A172 (cell line): ENCODE results near the gene CNNM3. TPM values are rescaled to one million over a fixed set of nuclear protein-coding genes. Genes with fewer than 3 reads are reported as not detected.
"Not testable (repeated sequence)": the region's sequence is repeated elsewhere in the genome, so short reads cannot be mapped to it uniquely, and the experiment has no call there.

Source experiments
- DNase-seq: peaks from one replicate; pipeline ENCODE4 v3.0.0-alpha.2; 2015; ENCODE audit warnings: low spot score
- total RNA-seq: library from RNA; depleted of rRNA; stranded (reverse); fragments of >200 nt; shearing (Covaris generic); gene quantifications from 2 replicates; pipeline ENCODE4 v1.2.3, GENCODE V29; 2014; rRNA removed

CNNM3 gene
- 5.5 and 7.1 TPM in 2 replicates for total RNA-seq

DNA sequence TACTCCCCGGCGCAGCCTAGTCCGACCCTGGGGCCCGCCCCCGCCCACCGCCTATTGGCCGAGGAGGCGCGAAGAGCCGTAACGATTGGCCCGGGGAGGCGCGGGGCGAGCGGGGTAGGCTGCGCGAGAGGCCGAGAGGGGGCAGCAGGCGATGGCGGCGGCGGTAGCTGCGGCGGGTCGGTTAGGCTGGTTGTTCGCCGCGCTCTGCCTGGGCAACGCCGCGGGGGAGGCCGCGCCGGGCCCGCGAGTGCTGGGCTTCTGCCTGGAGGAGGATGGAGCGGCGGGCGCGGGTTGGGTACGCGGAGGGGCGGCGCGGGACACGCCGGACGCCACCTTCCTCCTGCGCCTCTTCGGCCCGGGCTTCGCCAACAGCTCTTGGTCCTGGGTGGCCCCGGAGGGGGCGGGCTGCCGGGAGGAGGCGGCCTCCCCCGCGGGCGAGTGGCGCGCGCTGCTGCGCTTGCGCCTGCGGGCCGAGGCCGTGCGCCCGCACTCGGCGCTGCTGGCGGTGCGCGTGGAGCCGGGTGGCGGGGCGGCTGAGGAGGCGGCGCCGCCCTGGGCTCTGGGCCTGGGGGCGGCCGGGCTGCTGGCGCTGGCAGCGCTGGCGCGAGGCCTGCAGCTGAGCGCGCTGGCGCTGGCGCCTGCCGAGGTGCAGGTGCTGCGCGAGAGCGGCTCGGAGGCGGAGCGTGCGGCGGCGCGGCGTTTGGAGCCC, at the start of gene CNNM3:
TSS of gene CNNM3 (plus strand) at position 142 of the 709 bp plus-strand sequence. CDS start at position 152, 10 bp downstream.
- DNase-seq = peak; percentile 78

DNA sequence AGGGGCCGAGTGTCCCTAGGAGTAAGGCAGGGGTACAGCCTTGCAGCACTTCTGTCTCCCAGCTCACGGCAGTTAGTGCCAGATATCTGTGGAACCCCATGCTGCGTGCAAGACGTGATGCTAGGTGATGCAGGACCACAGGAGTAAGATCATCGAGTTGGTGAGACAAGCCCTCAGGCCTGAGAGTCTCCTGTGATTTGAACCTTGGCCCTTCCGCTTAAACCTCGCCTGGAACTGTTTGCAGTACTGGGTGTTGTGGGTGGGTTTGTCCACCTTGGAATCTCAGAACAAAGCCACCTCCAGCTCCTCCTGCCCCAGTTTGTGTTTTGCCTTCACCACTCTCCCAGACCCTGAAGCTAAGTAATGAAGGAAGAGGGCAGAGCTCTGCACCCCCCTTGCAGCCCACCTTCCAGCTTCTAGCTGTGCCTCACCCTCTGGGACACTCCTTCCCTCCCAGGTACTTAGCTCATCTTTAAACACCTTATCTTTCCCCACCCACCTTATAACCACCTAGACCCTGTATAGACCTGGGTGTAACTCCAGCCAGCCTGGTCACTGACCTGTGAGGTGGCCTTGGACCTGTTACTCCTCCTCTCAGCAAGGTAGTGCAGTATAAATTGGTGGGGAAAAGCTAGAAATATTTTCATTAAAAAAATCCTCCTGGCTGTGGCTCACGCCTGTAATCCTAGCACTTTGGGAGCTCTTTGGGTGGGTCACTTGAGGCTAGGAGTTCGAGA, 48.8 kb upstream of the CNNM3 start:
- DNase-seq = no peak

DNA sequence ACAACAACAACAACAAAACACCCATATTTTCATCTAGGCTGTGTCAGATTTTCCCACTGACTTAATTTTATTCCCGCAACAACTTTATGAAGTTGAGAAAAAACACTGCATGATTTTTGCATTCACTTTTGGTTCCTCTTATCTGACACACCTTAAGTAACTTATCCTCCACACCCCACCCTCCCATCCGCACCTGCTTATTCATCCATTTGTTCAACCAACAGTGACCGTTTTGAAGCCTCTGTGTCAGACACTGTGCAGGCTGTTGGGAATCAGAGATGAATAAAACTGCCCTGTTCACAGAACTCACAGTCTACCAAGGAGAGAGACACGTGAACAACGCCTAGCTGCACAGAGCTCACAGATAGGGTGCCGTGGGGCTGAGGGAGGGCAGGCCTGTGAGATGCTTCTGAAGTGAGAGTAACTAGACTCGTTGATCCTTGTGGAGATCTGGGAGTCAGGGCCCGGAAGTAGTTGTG, 47.9 kb upstream of the CNNM3 start:
- no peak for DNase-seq

DNA sequence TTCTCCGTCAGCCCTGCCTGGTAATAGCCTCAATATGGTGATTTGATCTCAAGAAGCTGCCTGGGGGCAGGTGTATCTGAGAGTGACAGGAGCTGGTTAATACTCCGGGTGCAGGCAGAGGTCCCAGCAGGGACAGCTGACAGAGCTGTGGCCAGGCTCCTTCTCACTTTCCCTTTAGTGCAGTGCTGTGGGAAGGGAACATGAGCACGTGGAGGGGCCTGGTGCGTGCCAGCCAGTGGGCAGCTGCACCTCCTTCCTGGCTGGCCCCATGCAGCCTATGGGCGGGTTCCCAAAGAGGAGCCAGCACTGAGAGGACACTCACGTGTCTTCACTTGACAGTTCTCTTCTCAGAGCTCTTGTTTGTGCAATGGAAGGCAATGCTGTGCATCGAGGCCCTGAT, 46.3 kb upstream of the CNNM3 start:
- DNase-seq = no peak

DNA sequence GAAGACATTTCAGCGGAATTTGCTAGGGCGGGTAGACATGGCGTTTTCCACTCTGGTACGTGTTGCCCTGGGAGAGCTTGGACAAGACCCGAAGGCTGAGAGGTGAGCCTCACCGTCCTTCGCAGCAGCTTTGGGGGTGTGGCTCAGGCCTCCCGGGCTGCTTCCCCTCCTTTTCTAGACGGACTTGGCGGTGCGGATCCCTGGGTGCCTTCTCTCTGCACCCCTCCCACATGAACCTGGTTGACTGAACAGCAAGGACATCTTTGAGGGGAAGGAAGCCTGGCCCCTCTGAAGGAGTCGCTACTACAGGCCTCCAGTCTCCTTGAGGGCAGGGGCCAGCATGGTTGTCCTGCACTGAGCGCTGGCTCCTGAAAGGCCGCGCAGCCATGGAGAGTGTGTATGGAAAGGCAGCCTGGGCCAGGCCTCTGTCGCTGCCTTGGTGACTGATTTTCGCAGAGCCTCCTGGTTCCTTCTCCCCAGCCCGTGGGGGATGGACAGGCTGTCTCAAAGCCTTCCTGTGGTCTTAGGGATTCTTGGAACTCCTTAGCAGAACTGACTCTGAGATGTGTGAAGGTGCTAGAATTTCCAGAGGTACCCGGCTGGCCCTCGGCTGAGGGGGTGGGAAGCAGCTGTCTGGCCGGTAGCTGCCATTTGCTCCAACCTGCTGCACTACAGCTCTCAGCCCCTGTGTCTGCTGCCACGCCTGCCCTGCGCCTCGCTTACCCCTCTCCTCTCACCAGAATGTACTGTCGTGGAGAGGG, 45.4 kb upstream of the CNNM3 start:
- no peak for DNase-seq

DNA sequence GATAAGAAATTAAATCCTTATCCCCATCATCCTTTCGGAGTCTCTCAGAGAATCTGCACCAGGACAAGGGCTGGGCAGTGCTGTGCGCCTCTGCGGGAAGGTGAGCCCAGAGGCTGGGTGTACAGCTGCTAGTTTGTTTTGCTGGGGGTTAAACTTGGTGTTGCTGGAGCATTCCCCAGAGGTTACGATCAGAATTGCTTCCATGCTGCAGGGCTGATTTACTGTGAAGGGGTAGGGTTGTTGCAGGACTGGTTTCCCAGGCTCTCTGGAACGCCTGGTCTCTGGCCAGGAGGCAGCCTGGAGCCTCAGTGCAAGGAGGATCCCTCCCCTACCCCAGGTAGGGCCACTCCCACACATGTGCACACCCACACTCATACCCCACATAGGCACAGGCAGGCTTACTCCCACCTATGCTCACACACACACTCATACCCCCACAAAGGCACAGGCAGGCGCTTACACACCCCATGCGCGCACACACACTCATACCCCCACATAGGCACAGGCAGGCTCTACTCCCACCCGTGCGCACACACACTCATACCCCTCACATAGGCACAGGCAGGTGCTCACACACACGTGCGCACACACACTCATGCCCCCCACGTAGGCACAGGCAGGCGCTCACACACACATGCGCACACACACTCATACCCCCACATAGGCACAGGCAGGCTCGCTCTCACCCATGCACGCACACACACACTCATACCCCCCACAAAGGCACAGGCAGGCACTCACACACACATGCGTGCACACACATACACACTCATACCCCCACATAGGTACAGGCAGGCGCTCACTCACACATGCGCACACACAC, 44.1 kb upstream of the CNNM3 start:
- no peak for DNase-seq

DNA sequence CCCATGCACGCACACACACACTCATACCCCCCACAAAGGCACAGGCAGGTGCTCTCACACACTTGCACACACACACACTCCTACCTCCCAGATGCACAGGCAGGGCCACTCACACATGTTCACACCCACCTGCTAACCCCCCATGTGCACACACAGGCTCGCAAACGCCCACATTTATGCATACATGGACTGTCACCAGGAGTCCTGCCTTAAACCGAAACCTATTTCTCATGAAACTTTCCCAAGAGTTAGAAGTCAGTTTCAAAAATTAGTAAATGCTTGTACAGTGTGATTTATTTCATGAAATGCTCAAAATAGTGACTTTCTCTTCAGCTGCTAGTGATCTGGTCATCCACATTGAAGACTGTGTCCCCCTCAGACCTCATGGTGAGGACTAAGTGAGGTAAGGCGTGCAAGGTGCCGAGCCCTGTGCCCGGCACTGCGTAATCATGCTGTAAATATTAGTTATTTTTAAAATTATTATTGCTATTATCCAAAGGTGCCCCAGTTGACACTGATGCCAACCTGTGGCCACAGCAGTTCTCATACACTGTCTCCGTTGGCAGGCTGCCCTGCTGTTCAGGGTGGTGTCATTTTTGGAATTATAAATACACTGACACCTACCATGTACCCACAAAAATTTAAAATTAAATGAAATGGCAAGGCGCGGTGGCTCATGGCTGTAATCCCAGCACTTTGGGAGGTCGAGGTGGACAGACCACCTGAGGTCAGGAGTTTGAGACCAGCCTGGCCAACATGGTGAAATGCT, 43.0 kb upstream of the CNNM3 start:
- DNase-seq = no peak

DNA sequence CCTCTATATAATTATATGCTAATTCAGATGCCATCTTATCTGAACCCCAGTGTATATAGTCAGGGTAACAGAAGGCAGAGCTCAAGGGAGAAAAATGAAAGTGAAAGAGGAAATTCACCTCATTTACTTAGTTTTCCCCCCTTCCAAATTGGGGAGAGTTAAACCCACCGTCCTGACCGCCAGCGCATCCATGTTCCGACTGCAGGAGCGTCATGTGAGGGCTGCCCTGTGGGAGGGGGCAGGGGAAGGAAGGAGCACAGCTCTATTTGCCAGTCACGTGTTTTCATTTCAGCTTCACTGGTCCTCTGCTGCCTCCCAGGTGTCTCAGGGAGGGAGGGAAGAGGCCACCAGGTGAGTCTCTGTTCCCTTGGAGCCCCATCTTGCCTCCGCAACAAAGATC, 42.1 kb upstream of the CNNM3 start:
- DNase-seq = no peak

DNA sequence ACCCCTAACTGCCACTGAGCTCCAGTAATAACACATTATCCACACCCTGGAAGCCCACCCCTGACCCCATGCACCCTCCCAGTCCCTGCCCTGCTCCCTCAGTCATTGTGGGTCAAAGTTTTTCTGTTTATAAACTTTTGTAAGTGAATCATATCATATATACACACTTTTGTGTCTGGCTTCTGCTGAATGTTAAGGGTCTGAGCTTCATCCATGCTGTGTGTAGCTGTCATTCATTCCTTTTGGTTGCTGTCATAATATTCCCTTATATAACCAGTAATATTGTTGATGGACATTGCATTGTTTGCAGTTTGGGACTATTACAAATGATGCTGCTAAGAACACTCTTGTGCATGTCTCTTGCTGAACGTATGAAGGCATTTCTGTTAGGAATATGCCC, 40.9 kb upstream of the CNNM3 start:
- no peak for DNase-seq

DNA sequence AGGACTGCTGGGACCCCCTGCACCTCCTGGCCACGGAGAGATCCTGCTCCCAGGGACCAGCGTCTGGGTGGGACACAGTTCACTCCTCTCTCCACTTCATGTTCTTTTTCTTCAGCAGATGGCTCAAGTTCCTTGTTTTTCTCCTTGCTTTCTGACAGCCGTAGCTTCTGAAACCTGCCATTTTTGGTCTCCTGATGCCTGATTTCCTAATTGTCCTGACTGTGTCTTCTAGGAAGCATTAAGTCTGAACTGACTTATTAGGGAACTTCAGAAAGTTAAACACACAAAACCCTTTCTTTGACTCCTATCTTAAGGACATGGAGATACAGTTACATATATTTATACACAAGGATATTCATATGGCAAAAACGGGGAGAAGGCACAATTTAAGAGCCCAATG, 32.7 kb upstream of the CNNM3 start:
- no peak for DNase-seq

DNA sequence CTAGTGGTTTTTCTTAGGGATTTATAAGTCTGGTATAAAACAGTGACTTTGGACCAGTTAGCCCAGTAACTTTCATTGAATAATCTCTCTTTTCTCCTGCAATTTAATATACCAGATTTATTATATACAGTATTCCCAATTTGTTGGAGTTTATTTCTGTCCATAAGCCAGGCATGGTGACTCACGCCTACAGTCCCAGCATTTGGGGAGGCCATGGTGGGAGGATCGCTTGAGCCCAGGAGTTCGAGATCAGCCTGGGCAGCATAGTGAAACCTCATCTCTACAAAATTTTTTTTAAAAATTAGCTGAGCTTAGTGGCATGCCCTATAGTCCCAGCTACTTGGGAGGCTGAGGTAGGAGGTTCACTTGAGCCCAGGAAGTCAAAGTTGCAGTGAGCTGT, 28.7 kb upstream of the CNNM3 start:
- no peak for DNase-seq

DNA sequence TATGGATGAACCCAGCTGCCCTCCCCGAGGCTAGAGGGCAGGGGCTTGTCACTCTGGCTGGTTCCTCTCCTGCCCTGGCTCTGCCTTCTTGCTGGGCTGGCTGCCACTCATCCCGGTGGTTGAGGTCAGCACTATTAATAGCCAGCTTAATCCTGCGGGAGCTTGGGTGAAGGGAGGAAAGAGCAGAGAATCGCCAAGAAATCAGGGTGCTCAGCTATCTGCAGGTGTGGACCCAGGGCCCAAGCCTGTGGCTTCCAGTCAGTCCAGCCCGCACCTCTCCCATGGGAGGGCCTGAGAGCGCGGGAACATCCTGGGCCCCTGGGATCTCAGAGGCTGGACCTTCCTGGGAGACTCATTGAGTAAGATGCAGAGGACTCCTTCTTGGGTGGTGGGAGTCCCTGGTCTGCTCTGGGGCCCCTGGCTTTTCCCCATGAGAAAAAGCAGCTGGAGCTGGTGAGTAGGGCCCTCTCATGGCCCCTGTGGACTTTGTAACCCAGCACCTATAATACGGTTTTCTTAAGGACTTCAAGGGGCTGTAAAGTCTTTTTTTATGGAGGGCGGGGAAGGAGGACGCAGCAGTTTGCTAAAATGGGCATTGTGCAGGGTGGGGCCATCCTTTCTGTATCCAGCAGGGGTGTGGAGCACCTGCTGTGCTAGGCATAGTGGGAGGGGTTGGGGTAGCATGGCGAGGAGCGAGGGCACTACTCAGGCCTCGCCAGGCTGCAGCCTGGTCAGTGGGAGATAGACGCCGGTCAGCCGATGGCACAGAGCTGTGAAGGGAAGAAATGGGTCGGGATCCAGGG, 27.4 kb upstream of the CNNM3 start:
- DNase-seq = peak; percentile 66

DNA sequence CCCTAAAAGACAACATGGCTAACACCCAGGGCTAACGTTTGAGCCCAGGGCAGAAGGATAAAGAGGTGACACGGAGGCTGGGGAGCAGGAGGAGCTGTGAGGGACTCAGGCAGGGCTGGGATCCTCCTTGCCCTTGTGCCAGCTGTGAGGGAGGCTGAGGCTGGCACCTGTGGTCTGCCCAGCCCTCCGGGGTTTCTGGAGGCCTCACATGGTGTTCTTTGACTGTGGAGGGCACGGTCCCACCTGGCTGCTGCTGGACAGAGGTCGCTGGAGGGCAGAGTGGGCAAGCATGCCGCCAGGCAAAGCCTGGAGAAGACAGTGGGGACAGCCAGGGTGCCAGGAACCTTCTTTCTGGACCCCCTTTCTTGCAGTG, 26.8 kb upstream of the CNNM3 start:
- no peak for DNase-seq

DNA sequence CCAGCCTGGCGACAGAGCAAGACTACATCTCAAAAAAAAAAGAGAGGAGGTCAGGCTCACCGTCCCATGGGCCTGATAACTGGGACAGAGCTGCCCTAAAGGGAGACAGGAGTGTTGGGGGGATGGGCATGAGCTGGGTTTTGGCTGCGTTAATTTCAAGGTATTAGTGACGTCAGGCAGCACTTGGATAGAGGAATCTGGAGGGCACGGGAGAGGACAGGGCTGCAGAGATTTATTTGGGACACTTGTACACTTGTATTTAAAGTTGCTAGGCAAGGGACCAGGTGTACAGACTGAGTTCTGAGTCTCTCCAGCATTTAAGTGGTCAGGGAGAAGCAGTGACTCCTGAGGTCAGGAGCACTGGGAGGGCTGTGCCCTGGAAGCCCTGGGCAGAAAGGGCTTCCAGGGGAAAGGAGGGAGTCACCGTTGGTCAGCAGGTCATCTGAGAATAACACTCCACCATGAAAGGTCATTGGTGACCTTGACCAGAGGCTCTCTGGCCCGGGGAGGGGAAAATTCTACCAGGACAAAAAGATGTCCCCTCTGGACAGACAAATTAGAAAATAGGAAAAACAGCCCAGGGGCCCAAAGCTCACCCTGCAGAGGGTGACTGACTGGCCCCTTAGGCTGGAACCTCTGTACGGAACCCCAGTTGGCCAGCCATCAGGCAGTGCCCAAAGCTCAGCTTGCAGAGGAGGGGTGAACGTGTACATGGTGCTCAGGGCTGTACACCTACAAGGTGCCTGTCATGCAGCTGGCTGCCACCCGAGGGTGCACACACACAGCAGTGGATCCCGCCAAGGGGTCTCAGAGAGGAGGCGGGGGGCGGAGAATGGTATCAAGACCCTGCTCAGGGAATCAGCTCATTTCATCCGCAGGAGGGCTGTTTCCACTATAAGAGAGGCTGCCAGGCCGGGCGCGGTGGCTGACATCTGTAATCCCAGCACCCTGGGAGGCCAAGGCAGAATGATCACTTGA, 23.0 kb upstream of the CNNM3 start:
- DNase-seq = no peak

DNA sequence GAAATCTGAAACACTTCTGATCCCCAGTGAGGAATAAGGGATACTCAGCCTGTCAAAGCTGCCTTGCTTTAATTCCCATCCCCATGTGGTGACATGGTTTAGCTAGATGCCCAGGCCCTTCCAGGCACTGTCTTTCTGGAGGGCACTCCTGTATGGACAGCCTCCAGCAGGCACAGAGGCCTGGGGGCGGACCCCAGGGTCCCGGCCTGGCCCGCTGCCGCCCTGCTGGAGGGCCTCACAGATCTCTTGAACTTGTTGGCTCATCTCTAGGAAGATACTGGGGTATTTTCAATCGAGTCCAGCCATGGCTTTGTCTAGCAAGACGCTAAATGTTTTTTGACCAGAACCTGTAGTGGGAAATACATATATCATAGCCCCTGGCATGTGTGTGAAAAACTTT, 21.0 kb upstream of the CNNM3 start:
- DNase-seq = no peak

DNA sequence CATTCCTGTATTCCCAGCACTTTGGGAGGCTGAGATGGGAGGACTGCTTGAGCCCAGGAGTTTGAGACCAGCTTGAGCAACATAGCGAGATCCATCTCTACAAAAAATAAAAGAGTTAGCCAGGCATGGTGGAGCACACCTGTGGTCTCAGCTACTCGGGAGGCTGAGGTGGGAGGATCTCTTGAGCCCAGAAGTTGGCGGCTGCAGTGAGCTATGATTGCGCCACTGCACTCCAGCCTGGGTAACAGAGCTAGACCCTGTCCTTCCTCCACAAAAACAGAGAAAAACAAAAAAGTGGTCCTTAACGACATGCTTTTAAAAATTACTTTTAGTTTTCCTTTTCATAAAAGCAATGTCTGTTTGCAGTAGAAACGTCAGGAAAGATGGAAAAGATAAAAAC, 19.6 kb upstream of the CNNM3 start:
- not testable (repeated sequence) for DNase-seq

DNA sequence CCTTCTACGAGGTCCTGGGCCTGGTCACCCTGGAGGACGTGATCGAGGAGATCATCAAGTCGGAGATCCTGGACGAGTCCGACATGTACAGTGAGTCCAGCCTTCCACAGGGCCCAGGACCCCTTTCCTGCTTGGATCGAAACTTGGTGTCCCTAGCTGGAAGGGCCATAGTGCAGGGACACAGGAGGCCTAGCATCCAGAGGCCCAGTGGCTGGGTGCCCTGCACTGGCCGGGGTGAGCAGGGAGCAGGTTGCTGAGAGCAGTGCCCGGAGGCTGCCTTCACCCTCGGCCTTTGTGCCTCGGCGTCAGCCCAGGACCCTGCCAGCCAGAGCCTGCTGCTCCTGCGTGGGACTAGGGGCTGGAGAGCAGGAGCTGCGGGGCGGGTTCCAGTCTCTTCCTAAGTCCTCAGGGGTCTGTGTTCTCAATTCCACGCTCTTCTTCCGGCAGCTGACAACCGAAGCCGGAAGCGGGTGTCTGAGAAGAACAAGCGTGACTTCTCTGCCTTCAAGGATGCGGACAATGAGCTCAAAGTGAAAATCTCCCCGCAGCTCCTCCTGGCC, 18.9 kb upstream of the CNNM3 start:
- no peak for DNase-seq
